IMR-90 (cell line): ENCODE data around the gene ADAMTS9. TPM values are rescaled to one million over a fixed set of nuclear protein-coding genes. Genes with fewer than 3 reads are reported as not detected.

Experiments used
- ATAC-seq: fragments of 200-7000 bp; cut with Tn5 transposase; 2 replicates; pipeline ENCODE4 v1.9.1; 2020; ENCODE audit warnings: low read depth, mild to moderate bottlenecking, moderate library complexity
- BruUV-seq: library from RNA; stranded (reverse); fragments of 400-500 nt; replicated peaks from 2 replicates; lab custom pipeline; 2021; lab: Mats Ljungman, UMichigan
- CTCF ChIA-PET: fragments of 300-600 bp; formaldehyde crosslinking; extraction: SDS; loops from one replicate; lab custom pipeline; 2021; ENCODE audit warnings: antibody characterized with exemption; lab: Yijun Ruan, JAX
- POLR2A ChIA-PET: fragments of 300-600 bp; sonication (Branson Sonifier 250); formaldehyde crosslinking; loops from one replicate; lab custom pipeline; 2022; ENCODE audit warnings: antibody characterized with exemption; ENCODE audit not compliant: unreplicated experiment; lab: Charles Lee
- DNase-seq: peaks from one replicate; pipeline ENCODE4 v3.0.0; 2013
- H2AFZ ChIP-seq: replicated peaks from 2 replicates; pipeline ENCODE3; 2013; ENCODE audit warnings: low read length, mild to moderate bottlenecking; ENCODE audit not compliant: poor library complexity
- H2AK5ac ChIP-seq: 2 replicates; pipeline ENCODE4 v1.6.1; 2013; ENCODE audit warnings: low read depth, low read length, inconsistent platforms
- H2AK9ac ChIP-seq: replicated peaks from 2 replicates; pipeline ENCODE3; 2013; ENCODE audit warnings: mild to moderate bottlenecking, low read depth, low read length, moderate library complexity; ENCODE audit not compliant: poor library complexity
- H2BK120ac ChIP-seq: 2 replicates; pipeline ENCODE4 v1.6.1; 2013; ENCODE audit warnings: low read depth, low read length, inconsistent platforms
- H2BK15ac ChIP-seq: 3 replicates; pipeline ENCODE4 v1.6.1; 2013; ENCODE audit warnings: low read depth, low read length, inconsistent platforms
- H2BK20ac ChIP-seq: 2 replicates; pipeline ENCODE4 v1.6.1; 2013; ENCODE audit warnings: low read depth, mild to moderate bottlenecking, inconsistent platforms, low read length, moderate library complexity
- H2BK5ac ChIP-seq: 2 replicates; pipeline ENCODE4 v1.6.1; 2013; ENCODE audit warnings: mild to moderate bottlenecking, low read depth, low read length, inconsistent platforms; ENCODE audit not compliant: poor library complexity, severe bottlenecking
- H3K14ac ChIP-seq: replicated peaks from 2 replicates; pipeline ENCODE4 v1.6.1; 2013; ENCODE audit warnings: low read depth, low read length, inconsistent platforms
- H3K18ac ChIP-seq: 2 replicates; pipeline ENCODE4 v1.6.1; 2013; ENCODE audit warnings: low read depth, low read length, control low read depth
- H3K23ac ChIP-seq: 2 replicates; pipeline ENCODE4 v1.6.1; 2013; ENCODE audit warnings: low read depth, low read length, inconsistent platforms
- H3K27ac ChIP-seq: 2 replicates; pipeline ENCODE4 v1.5.1; 2013; ENCODE audit warnings: mild to moderate bottlenecking, control low read depth, low read length; ENCODE audit not compliant: insufficient read depth
- H3K27me3 ChIP-seq: 2 replicates; pipeline ENCODE4 v1.6.1; 2013; ENCODE audit warnings: low read length; ENCODE audit not compliant: control insufficient read depth, insufficient read depth
- H3K36me3 ChIP-seq: 2 replicates; pipeline ENCODE4 v1.6.1; 2013; ENCODE audit warnings: low read length, mixed read lengths; ENCODE audit not compliant: control insufficient read depth, insufficient read depth
- H3K4ac ChIP-seq: 2 replicates; pipeline ENCODE4 v1.6.1; 2013; ENCODE audit warnings: low read depth, low read length, inconsistent platforms
- H3K4me1 ChIP-seq: 2 replicates; pipeline ENCODE4 v1.6.1; 2013; ENCODE audit warnings: low read length, mixed read lengths; ENCODE audit not compliant: control insufficient read depth, insufficient read depth
- H3K4me2 ChIP-seq: 2 replicates; pipeline ENCODE4 v1.6.1; 2013; ENCODE audit warnings: low read depth, mild to moderate bottlenecking, control low read depth, low read length, moderate library complexity
- H3K4me3 ChIP-seq: 2 replicates; pipeline ENCODE4 v1.5.1; 2013; ENCODE audit warnings: low read depth, mild to moderate bottlenecking, control low read depth, low read length, moderate library complexity; ENCODE audit not compliant: insufficient read depth
- H3K56ac ChIP-seq: 2 replicates; pipeline ENCODE4 v1.6.1; 2013; ENCODE audit warnings: low read length, inconsistent platforms; ENCODE audit not compliant: insufficient read depth; ENCODE audit errors: extremely low read depth
- H3K79me1 ChIP-seq, 2 experiments: 2 replicates each; pipeline ENCODE4 v1.6.1; 2013; ENCODE audit warnings: low read length in 2 of 2, inconsistent platforms in 1 of 2, low read depth in 1 of 2
- H3K9ac ChIP-seq: 2 replicates; pipeline ENCODE4 v1.6.1; 2013; ENCODE audit warnings: low read depth, low read length, control low read depth
- H3K9me1 ChIP-seq: 2 replicates; pipeline ENCODE4 v1.6.1; 2013; ENCODE audit warnings: low read length, inconsistent platforms; ENCODE audit not compliant: insufficient read depth
- H3K9me3 ChIP-seq: 2 replicates; pipeline ENCODE4 v1.6.1; 2013; ENCODE audit warnings: low read length; ENCODE audit not compliant: control insufficient read depth, insufficient read depth
- H4K20me1 ChIP-seq: 2 replicates; pipeline ENCODE4 v1.6.1; 2013; ENCODE audit warnings: low read length, inconsistent platforms; ENCODE audit not compliant: insufficient read depth
- H4K5ac ChIP-seq: 2 replicates; pipeline ENCODE4 v1.6.1; 2013; ENCODE audit warnings: mild to moderate bottlenecking, low read depth, low read length, control low read depth
- H4K8ac ChIP-seq, 2 experiments: 2 replicates each; pipeline ENCODE4 v1.6.1; 2013; ENCODE audit warnings: low read depth in 2 of 2, low read length in 2 of 2, control low read depth in 1 of 2, inconsistent platforms in 1 of 2
- H4K91ac ChIP-seq: 2 replicates; pipeline ENCODE4 v1.6.1; 2013; ENCODE audit warnings: low read depth, low read length, inconsistent platforms; ENCODE audit not compliant: insufficient read depth
- CEBPB ChIP-seq: IDR thresholded peaks from 2 replicates; pipeline ENCODE4 v1.6.1; 2012; ENCODE audit warnings: low read depth, low read length, improper control_type of control experiment
- MAFK ChIP-seq: IDR thresholded peaks from 2 replicates; pipeline ENCODE4 v1.6.1; 2012; ENCODE audit warnings: low read depth, low read length, improper control_type of control experiment
- MAZ ChIP-seq: IDR thresholded peaks from 2 replicates; pipeline ENCODE4 v1.6.1; 2012; ENCODE audit warnings: low read depth, mild to moderate bottlenecking, low read length, improper control_type of control experiment, moderate library complexity, borderline replicate concordance
- NFE2L2 ChIP-seq: fragments of 150-350 bp; IDR thresholded peaks from 2 replicates; pipeline ENCODE4 v1.6.1; 2016; ENCODE audit warnings: low read depth, mild to moderate bottlenecking, low read length
- WGBS, 2 experiments: methylation state at CpG; one replicate each; pipeline versions ENCODE4 v1.1.5 to v1.1.7; 2013; ENCODE audit warnings: missing lambda C conversion rate in 2 of 2; ENCODE audit not compliant: insufficient read length in 1 of 2; ENCODE audit errors: extremely low coverage in 2 of 2; 5-methylcytosine and 5-hydroxymethylcytosine counted together
- dilution Hi-C: fragments of 300-500 bp; cut with HindIII; formaldehyde crosslinking; loops from one replicate; pipeline ENCODE4 v1.14.3; 2018; ENCODE audit warnings: low sequenced_read_pairs; ENCODE audit not compliant: unreplicated experiment
- in situ Hi-C: fragments of 300-500 bp; cut with MboI; formaldehyde crosslinking; loops from 3 replicates; pipeline ENCODE4 v1.14.3; 2019; ENCODE audit warnings: low sequenced_read_pairs, inconsistent platforms, mixed read lengths
- intact Hi-C: fragments of 100-400 bp; cut with micrococcal nuclease; formaldehyde crosslinking; loops from 2 replicates; pipeline ENCODE4 v1.10.0; 2022
- polyA plus RNA-seq, 3 experiments: library from polyadenylated mRNA; depleted of rRNA; stranded (reverse); fragments of >200 nt; gene quantifications; 2 replicates each; pipeline ENCODE4 v1.2.3, GENCODE V29; 2012; ENCODE audit warnings: low replicate concordance in 1 of 3
- total RNA-seq: library from RNA; depleted of rRNA; stranded (reverse); fragments of >200 nt; gene quantifications from 2 replicates; pipeline ENCODE4 v1.2.3, GENCODE V29; 2012
- TF ChIP-seq, protein P1 (sequence below): fragments of 150-350 bp; IDR thresholded peaks from 2 replicates; pipeline ENCODE4 v1.6.1; 2017; ENCODE audit warnings: mild to moderate bottlenecking, antibody characterized with exemption, low read length, low read depth

Gene ADAMTS9
- total and polyA plus RNA-seq, 2 of the 4 experiments (the other 2 are of a cell fraction) = 0.55 to 1.1 TPM

DNA sequence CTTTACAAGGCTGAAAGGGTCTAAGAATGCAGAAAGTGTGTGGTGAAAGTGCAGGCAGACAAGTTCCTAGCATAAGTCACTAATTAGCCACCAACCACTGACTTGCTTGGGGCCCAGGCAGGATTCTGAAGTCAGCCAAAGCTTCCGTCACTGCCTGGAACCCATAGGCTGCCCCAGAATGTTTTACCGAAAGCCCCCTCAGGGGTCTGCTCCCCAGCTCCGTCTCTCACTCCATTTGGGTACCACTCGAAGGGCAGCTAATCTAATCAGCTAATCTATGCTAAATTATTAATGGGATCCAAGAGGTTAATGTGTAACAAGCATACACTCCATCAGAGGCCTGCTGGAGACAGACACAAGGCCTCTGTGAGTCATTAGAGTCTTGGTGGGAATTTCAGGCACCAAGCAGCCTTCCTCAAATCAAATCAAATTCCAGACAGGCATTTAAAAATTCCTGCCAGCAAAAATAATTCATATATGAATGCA lies 13.2 kb downstream of the ADAMTS9 start:
- no CpG with 5 or more reads among the region's 4 CpGs for WGBS, 2 experiments
- dilution Hi-C loops (no loop called here), intact Hi-C loops (no loop called here), in situ Hi-C loops (no loop called here)
- no peaks in the 10 kb centered on the region for H3K9me1 ChIP-seq
- no peak overlapping the region for H2BK120ac ChIP-seq
- no peak overlapping the region for H3K14ac ChIP-seq
- H4K91ac ChIP-seq = no peak overlapping the region
- H3K4me2 ChIP-seq = no peak overlapping the region
- TF ChIP-seq CEBPB = no peak
- TF ChIP-seq NFE2L2 = no peak
- TF ChIP-seq MAZ = no peak
- TF ChIP-seq, protein P1, sequence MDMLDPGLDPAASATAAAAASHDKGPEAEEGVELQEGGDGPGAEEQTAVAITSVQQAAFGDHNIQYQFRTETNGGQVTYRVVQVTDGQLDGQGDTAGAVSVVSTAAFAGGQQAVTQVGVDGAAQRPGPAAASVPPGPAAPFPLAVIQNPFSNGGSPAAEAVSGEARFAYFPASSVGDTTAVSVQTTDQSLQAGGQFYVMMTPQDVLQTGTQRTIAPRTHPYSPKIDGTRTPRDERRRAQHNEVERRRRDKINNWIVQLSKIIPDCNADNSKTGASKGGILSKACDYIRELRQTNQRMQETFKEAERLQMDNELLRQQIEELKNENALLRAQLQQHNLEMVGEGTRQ = no peak
- TF ChIP-seq MAFK = no peak
- H2BK20ac ChIP-seq = no peak overlapping the region
- H3K9me3 ChIP-seq = no peaks in the 10 kb centered on the region
- no peak overlapping the region for H2BK5ac ChIP-seq
- H3K4me3 ChIP-seq = no peak overlapping the region
- H3K79me1 ChIP-seq = no peaks in the 10 kb centered on the region
- H2BK15ac ChIP-seq = no peak overlapping the region
- ChIA-PET POLR2A (no interaction called here), CTCF (no interaction called here)
- no peak overlapping the region for H3K23ac ChIP-seq
- H2AFZ ChIP-seq = no peak overlapping the region
- BruUV-seq = no TSS peak
- no peaks in the 10 kb centered on the region for H3K27me3 ChIP-seq
- H3K4me1 ChIP-seq = peaks cover 7% of the 10 kb centered on the region; the same call in 1 of the 2 replicates
- no peak overlapping the region for H2AK9ac ChIP-seq
- peaks cover 5% of the 10 kb centered on the region; the same call in 1 of the 2 replicates for H3K36me3 ChIP-seq
- ATAC-seq = peak; percentile 40; the same call in 1 of the 2 replicates
- no peak overlapping the region for H2AK5ac ChIP-seq
- no peaks in the 10 kb centered on the region for H4K20me1 ChIP-seq
- H3K18ac ChIP-seq = no peak overlapping the region
- H4K8ac ChIP-seq = no peak overlapping the region
- no peak overlapping the region for H3K56ac ChIP-seq
- no peak for DNase-seq
- H3K4ac ChIP-seq = no peak overlapping the region
- no peak overlapping the region for H3K9ac ChIP-seq
- no peak overlapping the region for H3K27ac ChIP-seq
- H4K5ac ChIP-seq = no peak overlapping the region
